ENCODE measurements around the gene ZNF740.
A peak's percentile ranks its signal among the peaks of the same experiment; 100 is the strongest.

The ZNF740 gene

GRCh38 chr12:53208435-53208834 lies 27.9 kb downstream of the ZNF740 start:
- Histone ChIP-seq H3K4me3 (ENCODE audit: low read depth, low read length) (no peak overlapping the region), H3K27ac (ENCODE audit: extremely low read depth, low read depth, low read length) (no peak overlapping the region), H3K36me3 (ENCODE audit: control insufficient read depth in 2 of 2, insufficient read depth in 1 of 2, low read length in 2 of 2) (peaks cover 0 to 24% of the 10 kb centered on the region in 2 experiments; a peak in 1 of 3 replicates), H3K4me1 (ENCODE audit: control insufficient read depth, insufficient read depth, low read length) (no peaks in the 10 kb centered on the region), H3K9me3 (ENCODE audit: control insufficient read depth, insufficient read depth, low read depth, low read length) (no peaks in the 10 kb centered on the region)
- no peak for TF ChIP-seq ZNF121 (tag by site-specific recombination; IDR thresholded peaks at IDR 0.05)
- no peak for TF ChIP-seq ZNF664 (tag by site-specific recombination; IDR thresholded peaks at IDR 0.05)
- TF ChIP-seq ZBTB6 (tag by site-specific recombination; IDR thresholded peaks at IDR 0.05): no peak
- TF ChIP-seq, protein P1, sequence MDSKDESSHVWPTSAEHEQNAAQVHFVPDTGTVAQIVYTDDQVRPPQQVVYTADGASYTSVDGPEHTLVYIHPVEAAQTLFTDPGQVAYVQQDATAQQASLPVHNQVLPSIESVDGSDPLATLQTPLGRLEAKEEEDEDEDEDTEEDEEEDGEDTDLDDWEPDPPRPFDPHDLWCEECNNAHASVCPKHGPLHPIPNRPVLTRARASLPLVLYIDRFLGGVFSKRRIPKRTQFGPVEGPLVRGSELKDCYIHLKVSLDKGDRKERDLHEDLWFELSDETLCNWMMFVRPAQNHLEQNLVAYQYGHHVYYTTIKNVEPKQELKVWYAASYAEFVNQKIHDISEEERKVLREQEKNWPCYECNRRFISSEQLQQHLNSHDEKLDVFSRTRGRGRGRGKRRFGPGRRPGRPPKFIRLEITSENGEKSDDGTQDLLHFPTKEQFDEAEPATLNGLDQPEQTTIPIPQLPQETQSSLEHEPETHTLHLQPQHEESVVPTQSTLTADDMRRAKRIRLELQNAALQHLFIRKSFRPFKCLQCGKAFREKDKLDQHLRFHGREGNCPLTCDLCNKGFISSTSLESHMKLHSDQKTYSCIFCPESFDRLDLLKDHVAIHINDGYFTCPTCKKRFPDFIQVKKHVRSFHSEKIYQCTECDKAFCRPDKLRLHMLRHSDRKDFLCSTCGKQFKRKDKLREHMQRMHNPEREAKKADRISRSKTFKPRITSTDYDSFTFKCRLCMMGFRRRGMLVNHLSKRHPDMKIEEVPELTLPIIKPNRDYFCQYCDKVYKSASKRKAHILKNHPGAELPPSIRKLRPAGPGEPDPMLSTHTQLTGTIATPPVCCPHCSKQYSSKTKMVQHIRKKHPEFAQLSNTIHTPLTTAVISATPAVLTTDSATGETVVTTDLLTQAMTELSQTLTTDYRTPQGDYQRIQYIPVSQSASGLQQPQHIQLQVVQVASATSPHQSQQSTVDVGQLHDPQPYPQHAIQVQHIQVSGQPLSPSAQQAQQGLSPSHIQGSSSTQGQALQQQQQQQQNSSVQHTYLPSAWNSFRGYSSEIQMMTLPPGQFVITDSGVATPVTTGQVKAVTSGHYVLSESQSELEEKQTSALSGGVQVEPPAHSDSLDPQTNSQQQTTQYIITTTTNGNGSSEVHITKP (tag by site-specific recombination; IDR thresholded peaks at IDR 0.05): no peak
- TF ChIP-seq ZNF560 (tag by site-specific recombination; IDR thresholded peaks at IDR 0.05; ENCODE audit: borderline replicate concordance): no peak
- TF ChIP-seq KLF9 (tag by site-specific recombination; IDR thresholded peaks at IDR 0.05; ENCODE audit: low read depth): no peak
- TF ChIP-seq ZNF776 (tag by site-specific recombination; IDR thresholded peaks at IDR 0.05; ENCODE audit: borderline replicate concordance): no peak
- TF ChIP-seq ZNF184 (tag by site-specific recombination; IDR thresholded peaks at IDR 0.05): no peak
- no peak for TF ChIP-seq YY1 (tag by site-specific recombination; IDR thresholded peaks at IDR 0.05)
- no peak for TF ChIP-seq ZSCAN30 (tag by site-specific recombination; IDR thresholded peaks at IDR 0.05)
- CTCF ChIA-PET: interaction anchor here (0.9 to 11.6 kb wide), 8 partner anchors 10 to 143 kb away, joined by 3 to 144 read pairs (median 4); partner anchors contain the start of genes AAAS and ESPL1
- POLR2A ChIA-PET: no interaction called here

DNA sequence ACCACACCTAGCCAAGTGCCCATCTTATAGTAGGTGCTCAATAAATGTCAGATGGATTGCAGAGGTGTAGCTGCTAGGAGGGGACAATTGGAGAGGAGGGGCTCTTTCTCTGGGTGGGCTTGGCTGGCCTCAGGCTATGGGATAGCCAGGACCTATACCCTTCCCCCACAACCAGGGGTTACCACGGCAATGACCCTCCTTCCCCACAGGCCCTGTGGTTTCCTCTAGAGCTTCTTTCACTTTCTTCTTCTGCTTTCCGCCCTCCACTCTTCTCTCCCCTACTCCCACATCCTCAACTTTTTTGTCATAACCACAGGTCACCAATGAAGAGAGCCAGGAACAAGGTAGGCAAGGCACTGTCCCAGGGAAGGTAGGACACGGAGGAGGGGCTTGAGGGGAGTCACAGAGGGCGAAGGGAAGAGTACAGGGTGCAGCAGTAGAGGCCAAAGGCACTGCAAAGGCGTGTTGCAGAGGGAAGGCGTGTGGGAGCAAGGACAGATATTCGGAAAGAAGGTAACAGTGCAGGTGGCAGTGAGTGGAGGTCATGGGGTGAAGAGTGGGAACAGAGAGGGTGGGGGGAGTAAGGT lies 28.4 kb downstream of the ZNF740 start:
- H3K4me1 ChIP-seq (ENCODE audit: control insufficient read depth, insufficient read depth, low read length): no peaks in the 10 kb centered on the region
- H3K36me3 ChIP-seq (ENCODE audit: control insufficient read depth in 2 of 2, insufficient read depth in 1 of 2, low read length in 2 of 2): peaks cover 0 to 29% of the 10 kb centered on the region in 2 experiments; a peak in 1 of 3 replicates
- no peak overlapping the region for H3K4me3 ChIP-seq (ENCODE audit: low read depth, low read length)
- H3K9me3 ChIP-seq (ENCODE audit: control insufficient read depth, insufficient read depth, low read depth, low read length): no peaks in the 10 kb centered on the region
- H3K27ac ChIP-seq (ENCODE audit: extremely low read depth, low read depth, low read length): no peak overlapping the region
- POLR2A ChIA-PET: no interaction called here
- TF ChIP-seq ZNF501 (tag by site-specific recombination; IDR thresholded peaks at IDR 0.05) (no peak), ZNF664 (tag by site-specific recombination; IDR thresholded peaks at IDR 0.05) (peak; percentile 93)
- CTCF ChIA-PET: interaction anchor here (1.0 to 11.6 kb wide), 6 partner anchors 10 to 112 kb away, joined by 3 to 144 read pairs (median 7); partner anchors contain the start of genes AAAS and ESPL1

GRCh38 chr12:53210843-53211242 lies 30.3 kb downstream of the ZNF740 start:
- no peak overlapping the region for H3K27ac ChIP-seq (ENCODE audit: extremely low read depth, low read depth, low read length)
- H3K4me1 ChIP-seq (ENCODE audit: control insufficient read depth, insufficient read depth, low read length): no peaks in the 10 kb centered on the region
- no peak overlapping the region for H3K4me3 ChIP-seq (ENCODE audit: low read depth, low read length)
- H3K9me3 ChIP-seq (ENCODE audit: control insufficient read depth, insufficient read depth, low read depth, low read length): no peaks in the 10 kb centered on the region
- CTCF ChIA-PET: interaction anchor here (0.9 to 11.6 kb wide), 16 partner anchors 9 to 145 kb away, joined by 3 to 144 read pairs (median 13); partner anchors contain the start of genes AAAS, ESPL1 and PFDN5
- POLR2A ChIA-PET: interaction anchor here (1.1 kb wide), 1 partner anchor 58 kb away, joined by 3 read pairs; no protein-coding TSS in a partner anchor
- peaks cover 0 to 39% of the 10 kb centered on the region in 2 experiments; a peak in 1 of 3 replicates for H3K36me3 ChIP-seq (ENCODE audit: control insufficient read depth in 2 of 2, insufficient read depth in 1 of 2, low read length in 2 of 2)
- no peak for TF ChIP-seq ZNF211 (tag by site-specific recombination; IDR thresholded peaks at IDR 0.05; ENCODE audit: low read depth)
- no peak for TF ChIP-seq ZNF660 (tag by site-specific recombination; IDR thresholded peaks at IDR 0.05)
- TF ChIP-seq GFI1B (tag by site-specific recombination; IDR thresholded peaks at IDR 0.05): no peak
- no peak for TF ChIP-seq ZNF391 (tag by site-specific recombination; IDR thresholded peaks at IDR 0.05; ENCODE audit: borderline replicate concordance, low read depth)
- TF ChIP-seq, protein P2, sequence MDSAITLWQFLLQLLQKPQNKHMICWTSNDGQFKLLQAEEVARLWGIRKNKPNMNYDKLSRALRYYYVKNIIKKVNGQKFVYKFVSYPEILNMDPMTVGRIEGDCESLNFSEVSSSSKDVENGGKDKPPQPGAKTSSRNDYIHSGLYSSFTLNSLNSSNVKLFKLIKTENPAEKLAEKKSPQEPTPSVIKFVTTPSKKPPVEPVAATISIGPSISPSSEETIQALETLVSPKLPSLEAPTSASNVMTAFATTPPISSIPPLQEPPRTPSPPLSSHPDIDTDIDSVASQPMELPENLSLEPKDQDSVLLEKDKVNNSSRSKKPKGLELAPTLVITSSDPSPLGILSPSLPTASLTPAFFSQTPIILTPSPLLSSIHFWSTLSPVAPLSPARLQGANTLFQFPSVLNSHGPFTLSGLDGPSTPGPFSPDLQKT (IDR thresholded peaks at IDR 0.05; ENCODE audit: borderline replicate concordance, low read depth, low read length): no peak
- no peak for TF ChIP-seq ZFHX2 (tag by site-specific recombination; conservative IDR thresholded peaks at IDR 0.05)
- no peak for TF ChIP-seq MEIS1 (CRISPR knock-in tag; IDR thresholded peaks at IDR 0.05; ENCODE audit: borderline replicate concordance)
- no peak for TF ChIP-seq ZNF48 (tag by site-specific recombination; IDR thresholded peaks at IDR 0.05)
- no peak for TF ChIP-seq ZNF174 (tag by site-specific recombination; IDR thresholded peaks at IDR 0.05)
- TF ChIP-seq ZNF521 (tag by site-specific recombination; IDR thresholded peaks at IDR 0.05): no peak
- no peak for TF ChIP-seq ZNF488 (tag by site-specific recombination; IDR thresholded peaks at IDR 0.05)
- no peak for TF ChIP-seq ZNF37A (tag by site-specific recombination; IDR thresholded peaks at IDR 0.05)
- TF ChIP-seq ZNF830 (tag by site-specific recombination; IDR thresholded peaks at IDR 0.05; ENCODE audit: low read depth): no peak
- no peak for TF ChIP-seq ZNF366 (tag by site-specific recombination; conservative IDR thresholded peaks at IDR 0.05)
